GM12878 (cell line): ENCODE measurements around the gene MYH6. TPM values are rescaled to one million over a fixed set of nuclear protein-coding genes. Genes with fewer than 3 reads are reported as not detected.

Experiments used
- ATAC-seq: fragments of 200-7000 bp; cut with Tn5 transposase; 3 replicates; pipeline ENCODE4 v1.9.1; 2020; ENCODE audit warnings: mild to moderate bottlenecking, moderate library complexity
- Bru-seq: library from RNA; stranded (reverse); fragments of 400-500 nt; gene quantifications from one replicate; lab custom pipeline; 2021; lab: Mats Ljungman, UMichigan
- BruChase-seq, 2 experiments: library from RNA; stranded (reverse); fragments of 400-500 nt; gene quantifications; one replicate each; lab custom pipeline; 2021; lab: Mats Ljungman, UMichigan
- BruUV-seq: library from RNA; stranded (reverse); fragments of 400-500 nt; replicated peaks from 2 replicates; lab custom pipeline; 2021; lab: Mats Ljungman, UMichigan
- CTCF ChIA-PET: fragments of 300-600 bp; sonication (Branson Sonifier 250); formaldehyde crosslinking; extraction: SDS; loops from one replicate; lab custom pipeline; 2021; ENCODE audit warnings: inconsistent platforms; lab: Yijun Ruan, JAX
- POLR2A ChIA-PET: fragments of 350-600 bp; formaldehyde crosslinking; extraction: SDS; loops from one replicate; lab custom pipeline; 2021; ENCODE audit warnings: inconsistent platforms; lab: Charles Lee
- RAD21 ChIA-PET: fragments of 300-600 bp; sonication (Branson Sonifier 250); formaldehyde crosslinking; loops from one replicate; lab custom pipeline; 2023; ENCODE audit warnings: antibody characterized with exemption; ENCODE audit not compliant: unreplicated experiment; lab: Charles Lee
- SMC1A ChIA-PET: fragments of 300-600 bp; sonication (Branson Sonifier 250); formaldehyde crosslinking; loops from one replicate; lab custom pipeline; 2023; ENCODE audit not compliant: unreplicated experiment, uncharacterized antibody; lab: Charles Lee
- DNase-seq: peaks from one replicate; pipeline ENCODE4 v3.0.0-alpha.2; 2011; ENCODE audit warnings: low read depth, low spot score
- FAIRE-seq: peaks from 3 replicates; lab custom pipeline; 2011; peaks lifted over from hg19 to GRCh38; lab: Jason Lieb, UNC
- H2AFZ ChIP-seq: 2 replicates; pipeline ENCODE4 v1.6.0; 2011; ENCODE audit warnings: low read depth, low read length, control low read depth; ENCODE audit not compliant: control insufficient read depth
- H3K27ac ChIP-seq: 2 replicates; pipeline ENCODE4 v1.5.1; 2011; ENCODE audit warnings: control low read depth; ENCODE audit not compliant: control insufficient read depth, insufficient read depth
- H3K27me3 ChIP-seq, 2 experiments: replicated peaks in 1 of 2; 2 replicates each; pipeline versions ENCODE4 v1.6.0 to v1.6.1; 2011; ENCODE audit warnings: low read length in 1 of 2; ENCODE audit not compliant: control insufficient read depth in 2 of 2, insufficient read depth in 2 of 2
- H3K36me3 ChIP-seq, 2 experiments: 2 replicates each; pipeline ENCODE4 v1.5.1; 2011; ENCODE audit warnings: low read length in 1 of 2; ENCODE audit not compliant: control insufficient read depth in 2 of 2, insufficient read depth in 2 of 2
- H3K4me1 ChIP-seq: 2 replicates; pipeline ENCODE4 v1.6.1; 2011; ENCODE audit warnings: mild to moderate bottlenecking, low read length, moderate library complexity, mixed read lengths; ENCODE audit not compliant: control insufficient read depth, insufficient read depth
- H3K4me2 ChIP-seq: 2 replicates; pipeline ENCODE4 v1.6.0; 2011; ENCODE audit warnings: control low read depth; ENCODE audit not compliant: control insufficient read depth, insufficient read depth
- H3K4me3 ChIP-seq: fragments of 200-600 bp; sonication (generic); 2 replicates; pipeline ENCODE4 v1.5.1; 2016
- H3K79me2 ChIP-seq: 2 replicates; pipeline ENCODE4 v1.6.0; 2011; ENCODE audit warnings: low read length; ENCODE audit not compliant: control insufficient read depth, insufficient read depth
- H3K9ac ChIP-seq: 2 replicates; pipeline ENCODE4 v1.8.0; 2011; ENCODE audit warnings: low read length, control low read depth, mixed read lengths; ENCODE audit not compliant: control insufficient read depth, insufficient read depth
- H3K9me3 ChIP-seq: replicated peaks from 3 replicates; pipeline ENCODE4 v1.5.1; 2011; ENCODE audit warnings: mild to moderate bottlenecking, low read length; ENCODE audit not compliant: control insufficient read depth, insufficient read depth
- H4K20me1 ChIP-seq: 2 replicates; pipeline ENCODE4 v1.6.0; 2011; ENCODE audit not compliant: control insufficient read depth, insufficient read depth
- IKZF2 ChIP-seq, 2 experiments: fragments of 450-650 bp; IDR thresholded peaks; 2 replicates each; pipeline ENCODE4 v1.6.1; 2017; ENCODE audit warnings: mild to moderate bottlenecking in 2 of 2, moderate library complexity in 2 of 2
- PML ChIP-seq: IDR thresholded peaks from 2 replicates; pipeline ENCODE4 v1.6.1; 2012; ENCODE audit warnings: low read length, inconsistent platforms
- WGBS: methylation state at CpG from one replicate; pipeline ENCODE4 v1.1.6; 2016; ENCODE audit warnings: low lambda C conversion rate; ENCODE audit not compliant: insufficient replicate concordance, insufficient coverage; ENCODE audit errors: missing lambda C conversion rate; 5-methylcytosine and 5-hydroxymethylcytosine counted together
- in situ Hi-C: fragments of 300-500 bp; cut with MboI; formaldehyde crosslinking; loops from 9 replicates; pipeline ENCODE4 v1.14.3; 2018; ENCODE audit warnings: mixed read lengths
- intact Hi-C: fragments of 100-400 bp; cut with micrococcal nuclease; formaldehyde crosslinking; loops from one replicate; pipeline ENCODE4 v1.14.2; 2022; ENCODE audit not compliant: unreplicated experiment
- long read RNA-seq, 2 experiments: library from polyadenylated mRNA; unstranded; transcript quantifications; one replicate each; pipeline ENCODE4 v2.0.0, GENCODE V29; 2019 to 2020
- polyA minus RNA-seq, 3 experiments: library from RNA; depleted of rRNA, polyadenylated mRNA; stranded (reverse); fragments of >200 nt; gene quantifications; 2 replicates each; pipeline ENCODE4 v1.2.3, GENCODE V29; 2011
- polyA plus RNA-seq, 11 experiments: library from polyadenylated mRNA; depleted of rRNA in 4 of 11; unstranded in 6 of 11; stranded (reverse) in 5 of 11; fragments of >200 nt; fragmentation: Nextera tagmentation in 4 of 11; fragmentation: Illumina TruSeq in 1 of 11; extraction: Ambion mirVana in 4 of 11; extraction: Trizol in 1 of 11; gene quantifications; 1 replicate in 1 of 11; 2 replicates in 10 of 11; pipeline versions ENCODE4 v1.2.1 to v1.2.3, GENCODE V29; 2011 to 2016; ENCODE audit warnings: inconsistent platforms in 2 of 11, missing spikeins in 2 of 11, low read depth in 1 of 11
- total RNA-seq, 4 experiments: library from RNA; depleted of rRNA in 3 of 4; stranded (reverse); fragments of >200 nt in 3 of 4; fragmentation: Illumina TruSeq in 1 of 4; extraction: Trizol in 1 of 4; gene quantifications; 2 replicates each; pipeline versions ENCODE4 v1.2.1 to v1.2.3, GENCODE V29; 2013 to 2021
- TF ChIP-seq, protein P1 (sequence below): fragments of 450-650 bp; formaldehyde crosslinking; IDR thresholded peaks from 2 replicates; pipeline ENCODE4 v1.4.0; 2020; ENCODE audit warnings: mild to moderate bottlenecking, moderate library complexity
- TF ChIP-seq, protein P2 (sequence below): fragments of 450-650 bp; IDR thresholded peaks from 2 replicates; pipeline ENCODE4 v1.6.1; 2016; ENCODE audit warnings: mild to moderate bottlenecking

Gene MYH6
- not detected in 2 replicates for total RNA-seq (2013; cell fraction: nucleolus; rRNA removed)
- total RNA-seq (2014; rRNA removed) (not detected in 2 replicates), total RNA-seq (2014; rRNA removed; fragmentation: Illumina TruSeq; extraction: Trizol) (not detected in 2 replicates), total RNA-seq (2021) (not detected in 2 replicates), polyA plus RNA-seq (2011; rRNA removed) (0.05 and 0.06 TPM in 2 replicates), polyA plus RNA-seq (2014; fragmentation: Illumina TruSeq; extraction: Trizol) (0.01 TPM in 1 of 2 replicates, not detected in the other), polyA plus RNA-seq (2014; fragmentation: Nextera tagmentation; extraction: Ambion mirVana) (not detected), polyA plus RNA-seq (2014; rRNA removed) (not detected in 2 replicates), polyA plus RNA-seq (2016; fragmentation: Nextera tagmentation; extraction: Ambion mirVana) (under 1 TPM in 1 of 2 experiments, not detected in 1; 0.84 TPM), polyA minus RNA-seq (2011; rRNA and poly(A)+ RNA removed) (not detected in 2 replicates), Bru-seq, nascent RNA (not detected), BruChase-seq, experiment 1, labeled RNA remaining after a 6-hour chase (not detected), BruChase-seq, experiment 2, labeled RNA remaining after a 2-hour chase (not detected)
- not detected for polyA plus RNA-seq (2011; ENCODE audit: low read depth)
- 0.08 and 0.12 TPM in 2 replicates for polyA plus RNA-seq (2011; cell fraction: cytosol; rRNA removed)
- polyA plus RNA-seq (2011; cell fraction: nucleus; rRNA removed), result 0.26 and 0.27 TPM in 2 replicates
- not detected in 2 replicates for polyA plus RNA-seq (2012)
- polyA minus RNA-seq (2011; cell fraction: cytosol; rRNA and poly(A)+ RNA removed), result not detected in 2 replicates
- polyA minus RNA-seq (2011; cell fraction: nucleus; rRNA and poly(A)+ RNA removed), result not detected in 2 replicates
- long read RNA-seq, experiment 1, result 0 reads
- long read RNA-seq, experiment 2, result 0 reads

DNA sequence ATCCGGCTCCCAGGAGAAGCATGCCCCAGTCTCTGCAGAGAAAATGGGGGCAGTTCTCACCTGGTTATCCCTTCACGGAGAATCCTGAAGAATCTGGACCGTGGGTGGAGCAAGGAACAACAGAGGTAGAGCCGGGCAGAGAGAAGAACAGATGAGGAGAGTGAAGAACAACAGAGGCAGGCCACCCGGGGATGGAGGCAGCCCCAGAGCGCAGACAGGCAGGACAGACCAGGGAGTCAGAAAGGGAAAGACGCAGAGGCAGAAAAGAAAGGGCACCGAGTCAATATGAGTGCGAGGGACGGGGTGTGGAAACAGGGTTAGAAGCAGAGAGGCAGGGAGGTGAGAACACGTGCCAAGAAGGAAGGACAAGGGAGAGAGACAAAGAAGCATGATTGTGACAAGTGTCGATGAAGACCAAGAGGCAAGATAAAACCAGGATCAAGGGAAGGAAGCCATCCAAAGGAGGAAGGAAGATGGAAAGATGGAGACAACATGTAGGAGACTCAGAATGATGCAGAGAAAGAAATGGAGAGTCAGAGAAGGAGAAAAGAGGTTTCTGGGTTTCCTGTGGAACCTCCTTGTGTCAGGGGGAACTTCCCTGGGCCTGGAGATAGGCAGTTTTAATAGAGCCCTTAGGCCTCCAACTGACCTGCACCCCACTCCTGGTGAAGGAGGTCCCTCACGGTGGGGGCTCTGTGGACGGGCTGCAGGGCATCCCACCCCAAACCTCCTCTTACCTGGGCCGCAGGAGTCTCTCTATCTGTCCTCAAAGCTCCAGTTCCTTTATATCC lies at the start of gene MYH6:
Gene MYH6, minus strand, starts transcription at position 758 of the 791 bp plus-strand sequence. CDS start 1,050 bp downstream, outside the sequence.
- no peaks in the 10 kb centered on the region for H3K4me1 ChIP-seq
- no peak within 1 kb of the TSS for H3K9ac ChIP-seq
- DNase-seq (no peak), FAIRE-seq (no peak), ATAC-seq (no peak)
- TF ChIP-seq IKZF2 (IDR thresholded peaks at IDR 0.05) (no peak), PML (no peak)
- TF ChIP-seq, protein P1, sequence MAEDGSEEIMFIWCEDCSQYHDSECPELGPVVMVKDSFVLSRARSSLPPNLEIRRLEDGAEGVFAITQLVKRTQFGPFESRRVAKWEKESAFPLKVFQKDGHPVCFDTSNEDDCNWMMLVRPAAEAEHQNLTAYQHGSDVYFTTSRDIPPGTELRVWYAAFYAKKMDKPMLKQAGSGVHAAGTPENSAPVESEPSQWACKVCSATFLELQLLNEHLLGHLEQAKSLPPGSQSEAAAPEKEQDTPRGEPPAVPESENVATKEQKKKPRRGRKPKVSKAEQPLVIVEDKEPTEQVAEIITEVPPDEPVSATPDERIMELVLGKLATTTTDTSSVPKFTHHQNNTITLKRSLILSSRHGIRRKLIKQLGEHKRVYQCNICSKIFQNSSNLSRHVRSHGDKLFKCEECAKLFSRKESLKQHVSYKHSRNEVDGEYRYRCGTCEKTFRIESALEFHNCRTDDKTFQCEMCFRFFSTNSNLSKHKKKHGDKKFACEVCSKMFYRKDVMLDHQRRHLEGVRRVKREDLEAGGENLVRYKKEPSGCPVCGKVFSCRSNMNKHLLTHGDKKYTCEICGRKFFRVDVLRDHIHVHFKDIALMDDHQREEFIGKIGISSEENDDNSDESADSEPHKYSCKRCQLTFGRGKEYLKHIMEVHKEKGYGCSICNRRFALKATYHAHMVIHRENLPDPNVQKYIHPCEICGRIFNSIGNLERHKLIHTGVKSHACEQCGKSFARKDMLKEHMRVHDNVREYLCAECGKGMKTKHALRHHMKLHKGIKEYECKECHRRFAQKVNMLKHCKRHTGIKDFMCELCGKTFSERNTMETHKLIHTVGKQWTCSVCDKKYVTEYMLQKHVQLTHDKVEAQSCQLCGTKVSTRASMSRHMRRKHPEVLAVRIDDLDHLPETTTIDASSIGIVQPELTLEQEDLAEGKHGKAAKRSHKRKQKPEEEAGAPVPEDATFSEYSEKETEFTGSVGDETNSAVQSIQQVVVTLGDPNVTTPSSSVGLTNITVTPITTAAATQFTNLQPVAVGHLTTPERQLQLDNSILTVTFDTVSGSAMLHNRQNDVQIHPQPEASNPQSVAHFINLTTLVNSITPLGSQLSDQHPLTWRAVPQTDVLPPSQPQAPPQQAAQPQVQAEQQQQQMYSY (CRISPR knock-in tag), result no peak
- TF ChIP-seq, protein P2, sequence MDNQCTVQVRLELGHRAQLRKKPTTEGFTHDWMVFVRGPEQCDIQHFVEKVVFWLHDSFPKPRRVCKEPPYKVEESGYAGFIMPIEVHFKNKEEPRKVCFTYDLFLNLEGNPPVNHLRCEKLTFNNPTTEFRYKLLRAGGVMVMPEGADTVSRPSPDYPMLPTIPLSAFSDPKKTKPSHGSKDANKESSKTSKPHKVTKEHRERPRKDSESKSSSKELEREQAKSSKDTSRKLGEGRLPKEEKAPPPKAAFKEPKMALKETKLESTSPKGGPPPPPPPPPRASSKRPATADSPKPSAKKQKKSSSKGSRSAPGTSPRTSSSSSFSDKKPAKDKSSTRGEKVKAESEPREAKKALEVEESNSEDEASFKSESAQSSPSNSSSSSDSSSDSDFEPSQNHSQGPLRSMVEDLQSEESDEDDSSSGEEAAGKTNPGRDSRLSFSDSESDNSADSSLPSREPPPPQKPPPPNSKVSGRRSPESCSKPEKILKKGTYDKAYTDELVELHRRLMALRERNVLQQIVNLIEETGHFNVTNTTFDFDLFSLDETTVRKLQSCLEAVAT, result no peak
- H3K4me2 ChIP-seq, result no peak within 1 kb of the TSS
- 41% methylated on average over 15 of the region's 15 CpGs for WGBS
- H3K27me3 ChIP-seq, result peaks cover 0 to 3% of the 10 kb centered on the region in 2 experiments; a peak in 3 of 4 replicates
- SMC1A ChIA-PET, result no interaction called here
- POLR2A ChIA-PET, result no interaction called here
- no peaks in the 10 kb centered on the region for H4K20me1 ChIP-seq
- in situ Hi-C loops (no loop called here), intact Hi-C loops (no loop called here)
- no peak within 1 kb of the TSS for H3K4me3 ChIP-seq
- no TSS peak for BruUV-seq
- H3K79me2 ChIP-seq, result no peaks in the 10 kb centered on the region
- H3K36me3 ChIP-seq, result no peaks in the 10 kb centered on the region
- H2AFZ ChIP-seq, result no peak within 1 kb of the TSS
- CTCF ChIA-PET, result no interaction called here
- H3K27ac ChIP-seq, result no peak within 1 kb of the TSS
- H3K9me3 ChIP-seq, result no peaks in the 10 kb centered on the region
- RAD21 ChIA-PET, result no interaction called here
